NCI-H2196 treated with DMSO at 0.1 percent for 48 hours (cell line): Measurements from ENCODE around the gene RARG.

ENCODE experiments used
- DNase-seq: peaks from one replicate; lab custom pipeline; 2025; ENCODE audit not compliant: unreplicated experiment; lab: John Stamatoyannopoulos, UW

The RARG gene

GRCh38 chr12:53245286-53245685 lies 13.3 kb upstream of the RARG start:
- DNase-seq: no peak

- no peak for DNase-seq
These were observed 12.3 kb upstream of the RARG start for GRCh38 chr12:53244337-53244736.

DNA sequence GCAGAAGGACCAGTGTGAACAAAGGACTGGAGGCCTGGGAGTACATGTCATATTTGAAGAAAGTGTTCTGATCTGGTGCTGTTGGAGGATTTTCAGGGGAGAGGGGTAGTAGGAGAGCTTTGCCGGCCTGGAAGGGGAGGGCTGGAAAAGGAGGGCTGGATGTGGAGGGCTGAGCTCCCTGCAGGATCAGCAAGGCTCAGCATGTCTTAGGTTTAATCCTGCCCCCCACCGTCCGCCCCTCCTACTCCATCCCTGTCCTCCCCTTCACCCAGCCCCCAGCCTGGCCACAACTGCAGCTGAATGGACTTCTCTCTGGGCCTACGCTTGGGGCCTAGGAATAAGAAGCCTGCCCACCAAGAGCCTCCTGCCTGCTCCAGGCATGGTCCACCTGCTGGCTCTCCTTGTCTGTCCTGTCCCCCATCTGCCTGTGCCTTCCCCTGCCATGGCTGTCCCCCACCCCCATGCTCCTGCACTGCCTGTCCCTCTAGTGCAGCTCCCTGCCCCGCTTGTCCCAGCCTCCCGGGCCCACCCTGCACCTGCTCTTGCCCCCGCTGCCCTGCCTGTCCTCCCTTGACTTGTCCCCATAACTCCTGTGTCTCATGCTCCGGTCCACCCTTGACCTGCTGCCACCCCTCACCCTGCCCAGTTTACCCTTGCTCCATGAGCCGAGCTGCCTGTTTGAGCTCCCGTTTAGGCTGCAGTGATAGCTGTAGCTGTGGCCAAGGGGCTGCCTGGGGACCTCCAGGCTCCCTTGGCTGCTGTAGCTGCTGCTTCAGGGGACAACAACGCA lies 9.8 kb upstream of the RARG start:
- no peak for DNase-seq

GRCh38 chr12:53239643-53240258 lies 7.7 kb upstream of the RARG start:
- no peak for DNase-seq

GRCh38 chr12:53236443-53237111 lies 4.6 kb upstream of the RARG start:
- no peak for DNase-seq

DNA sequence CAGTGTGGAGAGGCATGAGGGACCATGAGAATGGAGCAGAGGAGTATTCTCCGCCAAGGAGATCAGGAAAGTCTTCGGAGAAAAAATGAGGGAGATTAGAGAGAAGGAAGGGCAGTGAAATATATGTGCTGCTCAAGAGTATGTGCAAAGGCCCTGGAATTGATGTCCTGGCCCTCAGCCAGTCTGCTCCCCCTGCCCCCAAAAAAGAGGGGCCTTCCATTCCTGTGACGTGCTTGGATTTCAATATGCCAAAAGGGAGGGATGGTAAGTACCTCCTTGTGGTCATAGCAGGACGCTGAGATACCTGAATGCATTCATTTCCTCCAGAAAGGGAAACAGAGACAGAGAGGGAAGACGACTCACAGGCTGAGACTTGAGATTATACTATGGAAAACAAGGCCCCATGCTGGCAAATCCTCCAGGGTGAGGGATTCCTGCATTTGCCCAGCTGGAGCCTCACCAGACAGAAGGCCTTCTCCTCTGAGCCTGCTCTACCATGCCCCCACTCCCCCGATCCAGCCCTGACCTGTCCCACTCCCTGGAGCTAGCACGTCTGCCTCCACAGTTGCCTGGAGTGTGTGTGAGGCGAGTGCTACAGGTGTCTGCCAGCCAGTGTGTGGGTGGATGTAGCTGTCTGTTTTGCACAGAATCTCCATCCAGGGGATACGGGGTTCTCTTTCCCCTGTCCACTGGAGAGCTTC lies 3.9 kb upstream of the RARG start:
- DNase-seq: no peak

DNA sequence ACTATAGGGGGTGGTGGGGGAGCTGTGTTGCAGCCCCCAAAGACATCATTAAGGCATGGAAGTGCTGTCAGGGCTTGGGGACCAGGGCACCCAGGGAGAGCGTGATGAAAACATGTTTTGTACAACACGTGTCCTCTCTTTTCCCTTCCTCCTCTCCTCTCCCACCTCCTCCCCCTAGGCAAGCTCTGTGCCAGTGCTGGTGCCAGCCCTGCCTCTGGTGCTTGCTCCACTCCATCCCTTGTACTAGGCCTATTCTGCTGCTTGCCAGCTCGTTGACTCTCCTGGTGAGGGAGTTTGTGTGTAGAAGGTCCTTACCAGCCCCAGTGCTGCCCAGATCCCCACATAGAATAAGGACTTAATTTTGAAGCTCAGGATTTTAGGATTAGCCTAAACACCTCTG lies 3.2 kb upstream of the RARG start:
- no peak for DNase-seq

- no peak for DNase-seq
These were observed 2.4 kb upstream of the RARG start for GRCh38 chr12:53234271-53234914.

DNA sequence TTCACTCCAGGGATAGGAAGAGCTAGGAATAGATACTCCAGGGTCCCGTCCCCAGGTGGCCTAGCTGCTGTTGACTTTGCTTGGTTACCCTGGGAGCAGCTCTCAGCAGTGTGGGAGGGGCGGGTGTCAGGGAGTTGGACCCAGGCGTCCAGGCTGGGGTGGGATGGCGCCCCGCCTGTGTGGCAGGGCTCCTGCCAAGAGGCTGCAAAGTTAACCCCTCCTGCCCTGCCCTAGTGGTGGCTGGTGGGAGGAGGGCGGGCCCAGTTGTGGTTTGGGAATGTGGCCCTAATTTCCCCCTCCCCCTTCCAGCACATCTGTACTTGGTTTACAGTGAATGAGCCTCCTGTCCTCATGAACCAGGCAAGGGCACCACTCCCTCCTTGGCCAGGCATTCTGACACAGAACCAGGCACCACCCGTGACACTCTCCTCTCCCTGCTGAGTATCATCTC lies 1.7 kb upstream of the RARG start:
- no peak for DNase-seq

DNA sequence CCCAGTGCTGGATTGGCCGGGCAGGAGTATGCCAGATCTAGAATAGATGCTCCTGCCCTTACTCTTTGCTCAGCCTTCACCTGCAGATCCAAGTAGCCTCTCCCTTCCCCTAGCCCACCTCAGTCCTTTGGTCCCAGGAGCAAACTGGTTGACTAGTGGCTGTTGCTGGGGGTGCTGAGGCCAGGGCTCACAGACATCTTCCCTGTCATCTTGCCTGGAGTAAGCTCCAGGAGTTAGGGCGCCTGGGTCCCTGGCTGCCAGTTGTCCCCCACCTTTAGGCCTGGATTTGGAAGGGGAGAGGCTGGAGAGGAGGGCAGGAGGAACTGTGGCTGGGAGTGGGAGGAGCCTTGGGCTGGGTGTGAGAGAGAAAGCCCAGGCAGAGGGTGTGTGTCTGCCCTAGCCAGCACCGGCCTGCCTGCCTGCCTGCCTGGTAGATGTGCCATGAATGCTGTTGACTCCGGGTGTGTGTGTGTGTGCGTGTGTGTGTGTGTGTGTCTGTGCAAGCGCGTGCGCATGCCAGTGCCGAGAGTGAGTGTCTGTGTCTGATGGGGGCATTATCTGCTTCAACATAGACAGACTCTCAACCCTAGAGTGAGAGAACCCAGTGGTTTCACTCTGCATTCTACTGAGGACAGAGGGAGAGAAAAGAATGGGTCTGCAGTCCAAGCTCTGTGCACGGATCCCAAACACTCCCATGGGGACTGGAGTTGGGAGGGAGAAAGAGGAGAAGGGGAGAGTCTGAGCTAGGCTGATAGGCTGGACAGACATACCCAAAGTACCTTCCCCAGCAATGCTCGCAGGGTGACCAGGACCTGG lies 845 bp upstream of the RARG start:
- no peak for DNase-seq

GRCh38 chr12:53231671-53231920 lies 413 bp downstream of the RARG start:
- no peak for DNase-seq

GRCh38 chr12:53230108-53230845 lies 1.7 kb downstream of the RARG start:
- no peak for DNase-seq

- no peak for DNase-seq
These were observed 2.6 kb downstream of the RARG start for GRCh38 chr12:53229454-53229853.

DNA sequence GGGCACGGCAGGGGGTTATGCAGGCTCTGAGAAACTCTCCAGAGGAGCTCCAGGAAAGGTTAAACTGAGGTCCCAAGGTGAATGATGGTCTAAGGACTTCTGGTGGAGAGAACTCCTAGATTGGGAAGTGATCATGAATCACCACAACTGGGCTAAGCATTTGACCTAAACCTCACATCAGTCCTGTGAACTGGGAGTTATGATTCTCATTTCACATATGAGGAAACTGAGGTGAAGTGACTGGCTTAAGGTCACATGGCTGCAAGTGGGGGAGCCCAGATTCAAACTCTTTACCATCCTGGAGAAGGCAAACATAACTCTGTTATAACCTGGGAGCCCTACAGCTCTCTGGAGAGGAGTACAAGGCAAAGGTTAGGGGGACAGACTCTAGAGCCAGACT lies 4.2 kb downstream of the RARG start:
- DNase-seq: no peak

DNA sequence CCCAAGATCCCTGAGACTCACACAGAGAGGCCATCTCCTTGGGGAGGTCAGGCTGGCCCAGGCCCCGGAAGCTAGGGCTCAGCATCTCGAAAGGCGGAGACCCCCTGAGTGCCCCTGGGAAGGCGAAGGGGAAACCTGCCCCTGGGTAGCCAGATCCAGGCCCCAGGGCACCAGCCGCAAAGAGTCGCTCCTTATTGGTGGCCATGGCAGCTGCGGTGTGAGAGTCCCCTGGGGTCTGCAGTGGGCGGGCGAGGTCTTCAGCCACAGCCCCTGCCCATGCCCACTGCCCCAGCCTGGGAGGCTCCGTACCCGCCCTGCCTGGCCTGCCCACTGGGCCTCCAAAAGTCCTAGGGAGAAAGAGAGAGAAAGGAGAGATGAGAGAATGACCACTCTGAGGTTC lies 4.7 kb downstream of the RARG start:
- DNase-seq: no peak

DNA sequence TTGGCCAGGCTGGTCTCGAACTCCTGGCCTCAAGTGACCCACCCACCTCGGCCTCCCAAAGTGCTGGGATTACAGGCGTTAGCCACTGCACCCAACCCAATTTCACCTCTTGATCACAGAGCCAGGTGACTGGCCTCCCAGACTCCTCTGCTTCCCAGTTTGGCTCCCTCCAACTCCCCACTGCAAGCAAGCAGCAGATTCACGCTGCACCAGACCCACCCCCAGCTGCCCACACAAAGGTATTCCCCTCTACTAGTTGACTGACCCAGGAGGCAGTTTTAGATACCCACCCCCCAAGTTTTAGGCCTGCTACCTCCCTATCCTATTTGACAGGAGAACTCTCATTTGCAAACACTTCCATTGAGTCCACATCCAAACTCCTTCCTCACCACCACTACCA lies 5.2 kb downstream of the RARG start:
- no peak for DNase-seq

DNA sequence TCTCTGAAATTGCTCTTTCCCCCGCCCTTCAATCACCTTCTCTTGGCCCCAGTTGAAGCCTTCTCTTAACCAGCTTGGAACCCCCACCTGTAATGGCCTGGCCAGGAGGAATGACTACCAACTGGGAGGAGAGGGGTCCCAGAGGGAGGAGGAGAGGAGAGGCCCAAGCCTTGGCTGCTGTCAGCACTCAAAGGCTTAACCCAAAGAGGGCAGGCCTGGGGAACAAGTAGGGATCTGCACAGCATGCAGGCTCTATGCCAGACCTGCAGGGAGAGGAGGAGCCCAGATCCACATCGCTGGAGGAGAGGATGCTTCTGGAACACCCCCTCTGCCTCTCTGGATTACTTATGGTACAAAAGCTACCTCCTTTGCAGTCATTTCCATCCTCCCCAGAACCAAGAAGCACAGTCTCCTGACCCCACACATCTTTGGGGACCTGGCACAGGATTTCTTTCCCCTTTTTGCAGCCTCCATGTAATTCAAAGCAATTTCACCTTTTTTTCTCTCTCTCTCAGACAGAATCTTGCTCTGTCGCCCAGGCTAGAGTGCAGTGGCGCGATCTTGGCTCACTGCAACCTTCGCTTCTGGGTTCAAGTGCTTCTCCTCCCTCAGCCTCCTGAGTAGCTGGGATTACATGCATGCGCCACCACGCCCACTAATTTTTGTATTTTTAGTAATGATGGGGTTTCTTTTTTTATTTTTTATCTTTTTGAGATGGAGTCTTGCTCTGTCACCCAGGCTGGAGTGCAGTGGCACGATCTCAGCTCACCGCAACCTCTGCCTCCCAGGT lies 6.2 kb downstream of the RARG start:
- DNase-seq: no peak

- no peak for DNase-seq
These were observed 6.9 kb downstream of the RARG start for GRCh38 chr12:53224897-53225634.
